ENCODE results near the gene DVL1. TPM values are rescaled to one million over a fixed set of nuclear protein-coding genes. Genes with fewer than 3 reads are reported as not detected.

Gene DVL1
- polyA plus RNA-seq, 1 experiment = 23.6 TPM

DNA sequence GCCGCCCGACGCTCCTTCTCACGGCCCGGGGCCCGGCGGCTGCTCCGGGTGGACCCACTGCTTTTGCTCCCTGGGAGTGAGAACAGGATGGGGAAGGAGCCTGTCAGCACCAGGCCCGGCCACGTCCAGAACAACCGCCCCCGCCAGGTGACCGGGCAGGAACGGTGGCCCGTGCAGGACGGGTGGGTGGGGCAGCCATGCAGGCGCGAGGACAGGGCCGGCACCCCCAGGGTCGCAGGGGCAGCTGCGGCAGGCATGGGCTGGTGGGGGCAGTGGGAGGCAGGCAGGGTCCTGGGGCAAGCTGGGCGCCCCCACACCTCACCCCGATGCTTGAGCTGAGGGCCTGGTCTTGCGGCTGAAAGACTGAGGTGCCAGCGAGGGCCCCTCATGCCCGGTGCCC is 12.8 kb downstream of the DVL1 start:
- CTCF ChIA-PET = interaction anchor here (1.1 to 2.7 kb wide), 3 partner anchors 10 to 35 kb away, joined by 3 to 13 read pairs (median 6); no protein-coding TSS in a partner anchor
- POLR2A ChIA-PET = no interaction called here
- peaks cover 22% of the 10 kb centered on the region for H3K36me3 ChIP-seq (ENCODE audit: control insufficient read depth, insufficient read depth, low read length)
- H3K4me3 ChIP-seq (ENCODE audit: low read depth, low read length) = no peak overlapping the region
- no peak for DNase-seq (ENCODE audit: low read depth)
- no peak for TF ChIP-seq CTCF (IDR thresholded peaks at IDR 0.05; ENCODE audit: insufficient read depth, low read depth, low read length)
- no peaks in the 10 kb centered on the region for H3K27me3 ChIP-seq (ENCODE audit: control insufficient read depth, insufficient read depth, low read length)

GRCh38 chr1:1335792-1336248 is 13.4 kb downstream of the DVL1 start:
- ChIA-PET POLR2A (no interaction called here), CTCF (interaction anchor here (1.1 to 2.7 kb wide), 3 partner anchors 11 to 36 kb away, joined by 3 to 13 read pairs (median 6); no protein-coding TSS in a partner anchor)
- no peak for DNase-seq (ENCODE audit: low read depth)
- H3K27me3 ChIP-seq (ENCODE audit: control insufficient read depth, insufficient read depth, low read length) = no peaks in the 10 kb centered on the region
- no peak for TF ChIP-seq CTCF (IDR thresholded peaks at IDR 0.05; ENCODE audit: insufficient read depth, low read depth, low read length)
- H3K36me3 ChIP-seq (ENCODE audit: control insufficient read depth, insufficient read depth, low read length) = peaks cover 16% of the 10 kb centered on the region
- H3K4me3 ChIP-seq (ENCODE audit: low read depth, low read length) = no peak overlapping the region

DNA sequence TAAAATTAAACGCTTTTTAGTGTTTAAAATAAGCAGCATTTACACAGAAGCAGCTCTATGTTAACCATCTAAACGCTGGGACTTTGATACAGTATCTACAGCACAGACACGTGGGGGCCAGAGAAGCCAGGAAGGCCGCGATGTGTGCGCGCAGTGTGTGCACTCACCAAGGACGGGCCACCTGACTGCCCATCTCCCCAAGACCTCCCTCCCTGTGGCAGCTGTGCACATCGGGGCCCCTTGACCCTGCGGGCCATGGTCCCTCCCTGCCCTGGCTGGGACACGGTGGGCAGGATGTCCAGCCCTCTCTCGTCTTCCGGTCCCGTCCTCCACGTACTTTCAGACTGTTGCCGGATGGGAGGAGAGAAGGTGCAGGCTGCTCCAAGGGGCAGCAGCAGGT is 13.9 kb downstream of the DVL1 start:
- DNase-seq (ENCODE audit: low read depth) = no peak
- Histone ChIP-seq H3K36me3 (ENCODE audit: control insufficient read depth, insufficient read depth, low read length) (peaks cover 11% of the 10 kb centered on the region), H3K27me3 (ENCODE audit: control insufficient read depth, insufficient read depth, low read length) (no peaks in the 10 kb centered on the region), H3K4me3 (ENCODE audit: low read depth, low read length) (no peak overlapping the region)
- no peak for TF ChIP-seq CTCF (IDR thresholded peaks at IDR 0.05; ENCODE audit: insufficient read depth, low read depth, low read length)
- POLR2A ChIA-PET = no interaction called here
- CTCF ChIA-PET = interaction anchor here (1.0 to 2.7 kb wide), 3 partner anchors 11 to 213 kb away, joined by 3 to 13 read pairs (median 6); no protein-coding TSS in a partner anchor

DNA sequence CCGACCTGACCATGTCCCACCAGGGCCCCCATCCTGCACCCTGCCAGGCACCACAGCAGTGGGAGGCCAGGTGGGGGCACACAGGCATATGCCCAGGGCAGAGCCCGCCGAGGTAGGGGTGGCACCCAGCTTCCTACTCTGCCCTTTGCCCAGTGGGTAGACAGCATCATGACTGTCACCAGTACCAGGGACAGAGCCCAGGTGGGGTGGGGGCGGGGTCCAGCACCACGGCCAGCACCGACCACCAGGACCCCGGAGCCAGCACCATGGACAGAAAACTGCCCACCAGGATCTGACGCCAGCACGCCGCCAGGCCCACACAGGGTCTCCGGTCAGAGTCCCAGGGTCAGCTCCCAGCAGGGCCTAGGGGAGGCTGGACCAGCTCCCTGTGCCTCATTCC is 14.4 kb downstream of the DVL1 start:
- CTCF ChIA-PET = interaction anchor here (1.0 to 2.7 kb wide), 2 partner anchors 12 to 212 kb away, joined by 3 to 13 read pairs; no protein-coding TSS in a partner anchor
- no peak for DNase-seq (ENCODE audit: low read depth)
- POLR2A ChIA-PET = no interaction called here
- H3K4me3 ChIP-seq (ENCODE audit: low read depth, low read length) = no peak overlapping the region
- peaks cover 10% of the 10 kb centered on the region for H3K36me3 ChIP-seq (ENCODE audit: control insufficient read depth, insufficient read depth, low read length)
- no peaks in the 10 kb centered on the region for H3K27me3 ChIP-seq (ENCODE audit: control insufficient read depth, insufficient read depth, low read length)
- no peak for TF ChIP-seq CTCF (IDR thresholded peaks at IDR 0.05; ENCODE audit: insufficient read depth, low read depth, low read length)

DNA sequence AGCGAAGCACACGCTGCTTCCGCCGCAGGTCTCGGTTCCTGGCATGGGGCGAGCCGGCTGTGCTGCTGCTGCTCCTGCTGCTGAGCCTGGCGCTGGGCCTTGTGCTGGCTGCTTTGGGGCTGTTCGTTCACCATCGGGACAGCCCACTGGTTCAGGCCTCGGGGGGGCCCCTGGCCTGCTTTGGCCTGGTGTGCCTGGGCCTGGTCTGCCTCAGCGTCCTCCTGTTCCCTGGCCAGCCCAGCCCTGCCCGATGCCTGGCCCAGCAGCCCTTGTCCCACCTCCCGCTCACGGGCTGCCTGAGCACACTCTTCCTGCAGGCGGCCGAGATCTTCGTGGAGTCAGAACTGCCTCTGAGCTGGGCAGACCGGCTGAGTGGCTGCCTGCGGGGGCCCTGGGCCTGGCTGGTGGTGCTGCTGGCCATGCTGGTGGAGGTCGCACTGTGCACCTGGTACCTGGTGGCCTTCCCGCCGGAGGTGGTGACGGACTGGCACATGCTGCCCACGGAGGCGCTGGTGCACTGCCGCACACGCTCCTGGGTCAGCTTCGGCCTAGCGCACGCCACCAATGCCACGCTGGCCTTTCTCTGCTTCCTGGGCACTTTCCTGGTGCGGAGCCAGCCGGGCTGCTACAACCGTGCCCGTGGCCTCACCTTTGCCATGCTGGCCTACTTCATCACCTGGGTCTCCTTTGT is 15.5 kb downstream of the DVL1 start:
- ChIA-PET CTCF (no interaction called here), POLR2A (no interaction called here)
- TF ChIP-seq CTCF (IDR thresholded peaks at IDR 0.05; ENCODE audit: insufficient read depth, low read depth, low read length) = no peak
- H3K27me3 ChIP-seq (ENCODE audit: control insufficient read depth, insufficient read depth, low read length) = no peaks in the 10 kb centered on the region
- peaks cover 5% of the 10 kb centered on the region for H3K36me3 ChIP-seq (ENCODE audit: control insufficient read depth, insufficient read depth, low read length)
- H3K4me3 ChIP-seq (ENCODE audit: low read depth, low read length) = no peak overlapping the region
- DNase-seq (ENCODE audit: low read depth) = no peak
